Embryonic facial prominence (tissue), 1 donor: ENCODE measurements around the gene PTTG2.
"Not testable (repeated sequence)": the region's sequence is repeated elsewhere in the genome, so short reads cannot be mapped to it uniquely, and the experiment has no call there.

Experiments used
- DNase-seq: peaks from one replicate; pipeline ENCODE4 v3.0.0-alpha.2; 2016; ENCODE audit errors: extremely low spot score

Gene PTTG2

GRCh38 chr4:37956941-37957340 lies 3.3 kb upstream of the PTTG2 start:
- DNase-seq, result no peak

- DNase-seq, result no peak
Measured at GRCh38 chr4:37958932-37959331, 1.3 kb upstream of the PTTG2 start.

GRCh38 chr4:37960679-37961450 lies 667 bp downstream of the PTTG2 start:
- no peak for DNase-seq

- no peak for DNase-seq
Measured at GRCh38 chr4:37964734-37965457, 4.7 kb downstream of the PTTG2 start.

- no peak for DNase-seq
Measured at GRCh38 chr4:37966044-37966443, 5.8 kb downstream of the PTTG2 start.

- DNase-seq, result no peak
Measured at GRCh38 chr4:37967736-37968135, 7.5 kb downstream of the PTTG2 start.

- no peak for DNase-seq
Measured at GRCh38 chr4:37968747-37969146, 8.5 kb downstream of the PTTG2 start.

GRCh38 chr4:37970702-37971101 lies 10.5 kb downstream of the PTTG2 start:
- DNase-seq, result no peak

GRCh38 chr4:37971202-37971601 lies 11.0 kb downstream of the PTTG2 start:
- no peak for DNase-seq

- no peak for DNase-seq
Measured at GRCh38 chr4:37973441-37973840, 13.2 kb downstream of the PTTG2 start.

GRCh38 chr4:37975321-37975822 lies 15.2 kb downstream of the PTTG2 start:
- not testable (repeated sequence) for DNase-seq

- no peak for DNase-seq
Measured at GRCh38 chr4:37976507-37976906, 16.3 kb downstream of the PTTG2 start.

GRCh38 chr4:37976991-37977470 lies 16.8 kb downstream of the PTTG2 start:
- DNase-seq, result peak; percentile 54

- DNase-seq, result peak; percentile 19
Measured at GRCh38 chr4:37977471-37978247, 17.5 kb downstream of the PTTG2 start.

- no peak for DNase-seq
Measured at GRCh38 chr4:37978248-37978924, 18.2 kb downstream of the PTTG2 start.

GRCh38 chr4:37980246-37980645 lies 20.0 kb downstream of the PTTG2 start:
- DNase-seq, result no peak

- DNase-seq, result no peak
Measured at GRCh38 chr4:37981425-37981824, 21.2 kb downstream of the PTTG2 start.

GRCh38 chr4:37981844-37982720 lies 21.9 kb downstream of the PTTG2 start:
- DNase-seq, result no peak

GRCh38 chr4:37982736-37983135 lies 22.5 kb downstream of the PTTG2 start:
- DNase-seq, result no peak

GRCh38 chr4:37983951-37984350 lies 23.8 kb downstream of the PTTG2 start:
- no peak for DNase-seq
